HT-29 (cell line): Measurements from ENCODE around the gene WTAP. TPM values are rescaled to one million over a fixed set of nuclear protein-coding genes. Genes with fewer than 3 reads are reported as not detected.
"Not testable (repeated sequence)": the region's sequence is repeated elsewhere in the genome, so short reads cannot be mapped to it uniquely, and the experiment has no call there.

ENCODE experiments used
- DNase-seq: peaks from one replicate; pipeline ENCODE4 v3.0.0-alpha.2; 2015; ENCODE audit warnings: low spot score
- total RNA-seq: library from RNA; depleted of rRNA; stranded (reverse); fragments of >200 nt; shearing (Covaris generic); gene quantifications from 2 replicates; pipeline ENCODE4 v1.2.3, GENCODE V29; 2014; rRNA removed

WTAP gene
- 53.2 and 61.5 TPM in 2 replicates for total RNA-seq

DNA sequence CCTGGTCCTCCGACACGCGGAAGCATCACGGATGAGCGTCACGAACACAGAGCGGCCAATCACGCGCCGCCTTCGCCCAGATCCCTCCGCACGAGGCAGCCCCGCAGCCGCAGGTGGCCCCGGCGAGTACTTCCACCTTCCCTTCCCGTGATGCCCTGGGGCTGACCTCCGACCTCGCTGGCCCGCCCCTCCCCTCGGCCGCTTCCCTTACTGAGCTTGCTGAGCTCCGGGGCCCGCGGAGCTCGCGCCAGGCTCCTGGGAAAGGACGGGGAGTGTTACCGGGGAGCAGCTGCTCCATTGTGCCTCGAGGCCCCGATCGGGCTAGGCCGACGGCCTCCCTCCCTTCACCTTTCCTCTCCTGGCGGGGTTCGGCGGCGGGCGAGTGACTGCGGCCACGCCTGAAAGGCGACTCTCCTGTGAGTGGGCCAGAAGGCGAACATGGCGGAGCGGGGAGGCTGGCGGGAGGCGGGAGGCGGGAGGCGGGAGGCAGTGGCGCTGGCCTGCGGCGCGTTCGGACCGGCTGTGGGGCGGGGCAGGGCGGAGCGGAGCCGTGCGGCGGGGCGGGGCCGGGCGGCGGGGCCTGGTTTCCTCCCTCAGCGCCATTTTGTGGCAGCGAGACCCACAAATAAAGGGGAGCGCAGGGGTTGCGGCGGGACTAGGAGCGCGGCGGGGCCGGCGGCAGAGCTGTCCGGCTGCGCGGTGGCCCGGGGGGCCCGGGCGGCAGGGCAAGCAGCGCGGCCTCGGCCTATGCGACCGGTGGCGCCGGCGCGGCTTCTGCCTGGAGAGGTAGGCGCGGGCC is at the start of gene WTAP:
Gene WTAP, plus strand, starts transcription at position 589 of the 799 bp plus-strand sequence. CDS start 8,760 bp downstream, outside the sequence.
- DNase-seq: peak; percentile 94

DNA sequence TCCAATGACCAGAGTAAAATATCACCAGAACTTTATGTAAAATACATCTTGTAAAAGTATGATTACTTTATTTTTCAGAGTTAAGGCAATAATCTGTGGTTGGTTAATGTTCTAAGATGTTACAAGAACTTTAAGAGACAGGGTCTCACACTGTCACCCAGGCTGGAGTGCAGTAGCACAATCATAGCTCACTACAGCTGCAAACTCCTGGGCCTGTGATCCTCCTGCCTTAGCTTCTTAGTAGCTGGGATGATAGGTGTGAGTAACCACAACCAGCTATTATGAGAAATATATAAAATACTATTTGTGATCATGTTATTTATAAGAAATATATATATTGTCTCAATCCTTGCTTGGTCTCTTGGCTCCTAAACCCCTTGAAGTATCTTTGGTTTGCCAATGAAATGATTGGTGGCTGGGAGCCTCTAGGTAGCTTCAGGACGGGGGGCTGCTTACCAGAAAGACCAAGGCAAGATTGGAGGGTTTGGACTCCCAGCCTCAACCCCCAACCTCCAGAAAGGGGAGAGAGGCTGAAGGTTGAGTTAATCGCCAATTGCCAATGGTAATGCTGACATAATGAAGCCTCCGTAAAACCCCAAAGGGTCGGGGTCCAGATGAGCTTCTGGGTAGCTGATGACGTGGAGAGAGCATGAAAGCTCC is 49.7 kb upstream of the WTAP start:
- no peak for DNase-seq

DNA sequence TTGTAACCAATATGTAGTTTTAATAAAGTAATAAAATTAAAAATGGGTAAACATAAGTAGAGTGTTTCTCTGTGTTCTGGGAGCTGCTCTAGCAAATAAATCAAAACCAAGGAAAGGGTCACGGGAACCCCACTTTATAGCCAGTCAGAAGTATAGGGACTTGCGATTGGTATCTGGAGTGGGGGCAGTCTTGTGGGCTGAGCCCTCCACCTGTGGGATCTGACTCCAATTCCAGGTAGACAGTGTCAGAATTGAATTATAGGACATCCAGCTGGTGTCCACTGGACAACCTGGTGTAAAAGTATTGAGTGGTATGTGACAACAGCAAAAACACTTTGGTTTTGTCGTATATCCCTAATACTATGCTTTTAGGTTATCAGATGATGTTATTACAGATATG is 48.7 kb upstream of the WTAP start:
- no peak for DNase-seq

DNA sequence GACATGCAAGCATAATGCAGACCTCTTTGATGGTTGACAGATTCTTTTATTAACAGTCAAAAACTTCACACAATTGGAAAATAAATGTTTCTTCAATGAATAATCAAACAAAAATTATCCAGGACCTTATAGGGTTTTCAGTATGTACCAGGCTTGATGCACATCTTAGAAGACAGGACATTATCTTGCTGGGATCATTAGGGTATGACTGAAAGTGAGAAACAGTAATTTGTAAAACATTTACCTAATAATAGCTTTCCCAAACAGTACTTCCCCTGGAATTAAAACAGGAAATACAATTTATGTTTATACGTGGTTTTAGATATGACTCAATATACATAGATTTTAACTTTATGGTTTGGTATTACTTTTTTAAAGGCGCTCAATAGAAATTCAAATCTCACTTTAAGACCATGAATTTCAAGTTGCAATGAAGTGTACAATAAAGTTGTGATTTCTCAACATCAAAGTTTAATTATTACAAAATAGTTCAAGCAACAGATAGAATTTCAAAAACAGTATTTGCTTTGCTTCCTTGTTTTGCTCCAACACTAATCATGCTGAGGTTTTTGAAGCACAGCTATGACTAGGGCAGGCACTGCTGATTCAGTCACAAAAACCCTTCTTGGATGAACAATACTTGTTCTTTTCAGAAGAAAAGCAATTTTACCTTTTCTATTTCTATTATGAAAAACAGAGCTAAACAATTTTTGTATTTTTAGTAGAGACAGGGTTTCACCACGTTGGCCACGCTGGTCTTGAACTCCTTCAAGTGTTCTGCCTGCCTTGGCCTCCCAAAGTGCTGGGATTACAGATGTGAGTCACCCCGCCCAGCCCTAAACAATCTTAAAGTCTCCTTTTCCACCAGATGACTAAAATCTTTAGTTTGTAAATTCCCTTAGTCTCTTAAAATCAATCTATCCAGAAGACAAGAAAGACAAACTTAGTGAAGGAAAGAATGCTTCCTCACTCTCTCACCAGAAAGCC is 47.9 kb upstream of the WTAP start:
- DNase-seq: no peak

DNA sequence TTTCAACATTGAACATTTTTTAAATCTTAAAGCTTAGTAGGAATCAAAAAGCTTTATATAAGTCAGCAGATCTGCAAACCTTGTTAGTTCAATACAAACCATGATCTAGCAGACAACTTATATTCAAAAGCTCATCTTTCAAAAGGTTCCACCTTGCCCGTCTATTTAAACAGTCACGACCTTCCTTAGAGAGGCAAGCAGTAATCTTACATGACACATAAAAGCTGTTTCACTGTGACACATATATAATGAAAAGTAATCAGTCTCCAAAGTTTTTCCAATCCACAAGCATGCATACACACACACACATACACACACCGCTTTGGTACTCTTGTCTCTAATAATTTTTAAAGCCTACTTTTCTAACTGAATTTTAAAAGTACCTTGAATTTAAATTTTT is 47.2 kb upstream of the WTAP start:
- DNase-seq: no peak

DNA sequence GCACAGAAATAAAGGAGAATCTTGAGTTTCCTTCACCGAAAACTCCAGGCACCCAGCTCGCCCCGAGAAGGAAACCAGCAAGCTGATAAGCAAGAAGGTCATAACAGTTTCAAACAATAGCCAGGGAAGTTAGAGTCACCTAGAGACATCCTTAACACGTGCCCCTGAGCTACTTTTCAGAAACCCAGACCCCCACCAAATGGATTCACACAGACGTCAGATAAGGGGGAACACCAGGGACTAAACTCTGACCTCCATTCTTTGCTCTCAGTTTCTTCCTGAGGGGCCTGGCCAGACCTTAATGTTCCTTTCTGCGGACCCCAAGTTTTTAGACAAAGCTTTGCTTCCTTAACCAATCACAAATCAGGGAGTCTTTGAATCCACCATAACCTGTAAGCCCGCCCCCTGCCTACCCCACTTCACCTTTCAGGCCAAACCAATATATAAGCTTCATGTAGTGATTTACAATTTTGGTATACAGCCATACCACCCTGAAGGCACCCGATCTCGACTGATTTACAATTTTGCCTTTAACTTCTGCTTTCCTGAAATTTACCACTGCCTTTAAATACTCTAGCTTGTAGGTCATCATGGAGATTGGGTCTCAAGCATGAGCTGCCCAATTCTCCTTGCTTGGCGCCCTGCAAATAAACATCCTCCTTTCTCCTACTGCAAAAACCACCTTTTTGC is 46.0 kb upstream of the WTAP start:
- no peak for DNase-seq

DNA sequence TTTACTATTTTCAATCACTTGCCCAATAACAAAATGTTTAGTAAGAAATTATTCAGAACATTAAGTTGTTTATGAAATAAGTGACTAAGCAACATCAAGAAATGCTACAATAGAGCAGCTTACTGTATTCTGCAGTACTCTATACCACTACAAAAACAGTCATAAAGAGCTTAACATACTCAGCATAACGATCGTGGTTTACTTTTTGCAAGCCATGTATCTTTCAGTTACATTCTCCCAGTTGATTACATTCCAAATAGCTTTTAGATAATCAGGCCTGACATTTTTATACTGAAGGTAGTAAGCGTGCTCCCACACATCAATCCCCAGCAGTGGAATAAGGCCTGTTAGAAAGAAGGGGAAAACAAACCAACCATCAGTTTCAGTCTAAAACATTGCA is 45.0 kb upstream of the WTAP start:
- no peak for DNase-seq

DNA sequence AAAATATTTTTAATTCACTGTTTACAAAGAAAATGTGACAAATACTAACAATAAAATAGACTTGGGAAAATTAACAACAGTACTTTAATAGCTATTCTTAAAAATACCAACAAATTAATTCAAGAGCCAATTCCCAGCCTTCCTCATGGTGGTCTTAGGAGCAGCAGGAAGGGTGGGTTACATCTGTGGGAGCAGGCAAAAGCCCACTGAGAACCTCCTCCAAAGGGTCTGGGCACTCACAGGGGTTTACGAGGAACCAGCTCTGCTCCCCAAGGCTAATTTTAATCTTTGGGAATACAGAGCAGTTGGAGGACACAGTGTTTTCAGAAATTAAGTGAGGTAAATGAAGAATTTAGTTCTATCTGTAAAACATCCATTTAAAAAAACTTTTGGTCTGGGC is 44.5 kb upstream of the WTAP start:
- DNase-seq: no peak

DNA sequence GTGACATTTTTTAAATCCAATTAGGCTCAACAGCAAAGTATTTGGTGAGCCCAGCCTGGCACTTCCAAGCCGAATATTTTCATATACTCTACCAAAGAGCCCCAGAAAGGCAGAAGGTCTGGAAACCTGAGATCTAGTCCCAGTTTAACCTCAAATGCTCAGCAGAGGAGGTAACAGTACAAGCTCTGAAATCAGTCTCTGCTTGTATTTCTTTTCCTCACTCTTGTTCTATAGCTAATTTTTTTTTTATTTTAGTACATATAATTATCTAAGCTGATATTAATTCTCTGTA is 43.3 kb upstream of the WTAP start:
- no peak for DNase-seq

DNA sequence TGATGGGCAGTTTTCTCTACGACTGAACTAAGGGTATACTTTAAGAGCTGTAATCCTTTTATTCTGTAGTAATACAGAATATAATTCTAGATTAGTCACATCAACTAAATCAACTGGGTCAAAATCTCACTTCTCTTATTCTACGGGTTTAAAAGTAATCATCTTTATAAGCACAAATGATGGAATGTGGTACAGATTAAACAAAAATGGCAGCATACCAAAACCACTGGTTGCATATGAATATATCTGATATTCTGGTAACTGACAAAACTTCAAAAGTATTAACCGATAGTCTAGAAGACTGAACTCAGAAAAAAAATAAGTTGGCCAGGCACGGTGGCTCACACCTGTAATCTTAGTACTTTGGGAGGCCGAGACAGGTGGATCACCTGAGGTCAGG is 41.3 kb upstream of the WTAP start:
- no peak for DNase-seq

DNA sequence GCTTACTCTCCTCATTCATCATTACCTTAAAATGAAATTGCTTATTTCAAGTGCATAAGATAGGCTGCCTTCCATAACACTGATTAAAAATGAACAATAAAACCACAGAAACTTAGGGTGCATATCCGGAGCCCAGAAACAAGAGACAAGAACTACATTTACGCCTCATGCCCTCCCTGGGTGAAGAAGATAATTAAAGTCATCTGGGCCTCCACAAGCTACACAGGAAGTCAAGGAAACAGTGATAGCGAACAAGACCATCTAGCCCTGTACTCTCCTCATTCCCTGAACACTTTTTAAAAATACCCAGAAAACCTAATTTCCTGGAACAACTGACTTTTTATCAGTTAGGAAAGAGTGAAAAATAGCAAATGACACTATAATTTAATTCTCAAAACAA is 40.6 kb upstream of the WTAP start:
- DNase-seq: no peak

DNA sequence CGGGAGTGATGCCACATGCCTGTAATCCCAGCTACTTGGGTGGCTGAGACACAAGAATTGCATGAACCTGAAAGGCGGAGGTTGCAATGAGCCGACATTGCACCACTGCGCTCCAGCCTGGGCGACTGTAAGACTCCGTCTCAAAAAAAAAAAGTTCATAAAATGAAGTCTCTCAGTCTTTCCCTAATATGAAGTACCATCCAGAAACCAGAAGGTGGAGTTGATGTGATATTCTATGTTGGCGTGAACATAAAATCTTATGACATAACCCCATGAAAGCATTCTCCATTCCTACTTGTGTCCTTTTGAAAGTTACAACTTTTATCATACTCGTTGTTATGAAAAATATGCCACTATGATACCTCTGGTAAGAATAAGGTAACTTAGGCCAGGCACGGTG is 40.0 kb upstream of the WTAP start:
- DNase-seq: no peak

DNA sequence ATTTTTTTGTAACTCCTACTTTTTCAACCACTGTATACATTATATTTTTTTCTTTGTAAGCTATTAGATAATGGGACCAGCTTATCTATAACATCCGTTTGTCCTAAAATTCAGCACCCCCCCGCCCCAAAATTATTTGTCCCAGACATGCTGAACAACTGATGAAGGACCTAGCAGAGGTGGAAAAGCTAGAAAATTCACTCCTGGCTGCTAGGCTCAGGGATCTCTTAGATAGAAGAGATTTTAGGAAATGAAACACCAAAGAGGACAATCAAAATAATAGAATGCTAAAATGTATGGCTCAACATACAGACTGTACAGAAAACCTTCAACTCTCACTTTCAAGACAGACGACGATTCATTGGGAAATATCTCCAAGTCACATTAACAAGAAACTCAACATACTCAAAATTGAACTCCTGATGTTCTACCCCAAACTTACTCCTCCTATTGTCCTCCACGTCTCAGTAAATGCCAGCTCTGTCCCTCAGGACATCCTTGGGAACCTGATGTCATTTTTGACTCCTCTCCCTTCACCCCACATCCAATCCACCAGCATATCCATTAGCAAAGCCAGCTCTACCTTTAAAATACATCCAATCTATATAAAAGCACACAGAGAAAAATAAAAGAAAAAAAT is 38.9 kb upstream of the WTAP start:
- no peak for DNase-seq

DNA sequence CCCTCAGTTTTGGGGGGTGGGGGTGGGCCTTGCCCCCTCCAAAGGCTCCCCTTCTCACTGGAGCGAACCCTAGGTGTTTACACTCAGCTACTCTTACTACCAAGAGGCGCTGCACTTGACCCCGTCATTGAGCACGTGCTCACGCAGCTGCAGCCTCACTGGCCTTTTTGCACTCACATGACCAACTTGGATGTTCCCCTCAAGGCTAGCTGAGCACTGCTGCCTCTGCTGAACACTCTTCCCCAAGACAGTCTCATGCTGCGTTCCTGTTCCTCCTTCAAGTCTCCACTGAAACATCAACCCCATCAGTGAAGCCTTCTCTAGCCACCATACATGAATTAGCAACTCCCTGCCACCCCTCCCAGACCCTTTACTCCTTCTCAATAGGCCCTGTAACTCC is 38.3 kb upstream of the WTAP start:
- DNase-seq: no peak

DNA sequence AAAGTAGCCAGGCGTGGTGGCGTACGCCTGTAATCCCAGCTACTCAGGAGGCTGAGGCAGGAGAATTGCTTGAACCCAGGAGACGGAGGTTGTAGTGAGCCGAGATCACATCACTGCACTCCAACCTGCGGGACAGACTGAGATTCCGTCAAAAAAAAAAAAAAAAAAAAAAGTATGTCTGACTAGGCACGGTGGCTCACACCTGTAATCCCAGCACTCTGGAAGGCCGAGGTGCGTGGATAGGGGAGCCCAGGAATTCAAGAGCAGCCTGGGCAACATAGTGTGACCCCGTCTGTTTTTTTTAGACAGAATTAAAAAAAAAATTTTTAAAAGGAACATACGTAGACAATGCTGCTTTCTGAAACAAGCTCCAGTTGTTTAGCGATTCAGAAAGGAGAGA is 37.2 kb upstream of the WTAP start:
- not testable (repeated sequence) for DNase-seq

DNA sequence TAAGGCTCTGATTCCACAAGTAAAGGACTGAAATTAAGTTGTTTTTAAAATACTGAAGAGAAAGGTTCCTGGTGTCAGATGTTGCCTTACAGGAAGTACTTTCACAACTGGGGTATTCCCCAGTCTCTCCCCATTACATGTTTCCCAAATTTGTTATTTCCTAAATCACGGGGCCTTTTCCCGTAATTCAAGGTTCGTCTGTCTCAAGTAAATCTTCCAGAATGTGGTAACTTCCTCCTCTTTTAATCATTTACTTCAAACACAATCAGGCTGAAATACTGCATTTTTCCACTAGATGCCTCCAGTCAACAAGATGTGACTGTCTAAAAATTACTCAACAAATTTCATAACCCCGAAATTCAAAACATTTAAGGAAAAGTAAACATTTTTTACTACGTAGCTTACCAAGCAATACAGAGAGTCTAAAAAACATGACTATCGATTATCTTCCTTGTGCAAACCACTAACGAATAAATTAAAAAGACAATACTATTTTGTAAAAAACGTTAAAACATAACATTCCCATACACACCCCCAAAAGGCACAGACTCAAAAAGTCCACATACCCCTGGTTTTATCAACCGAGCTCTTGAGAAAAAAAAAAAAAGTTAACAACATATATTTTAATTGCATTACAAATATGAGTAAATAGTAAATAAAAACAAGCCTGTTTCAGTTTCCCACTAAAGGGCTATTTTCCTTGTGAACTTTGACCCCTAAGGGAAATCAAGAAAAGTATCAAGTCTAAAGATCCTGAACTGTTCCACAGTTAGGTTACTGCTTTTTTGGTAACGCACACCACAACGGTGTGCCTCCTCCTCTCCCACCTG is 36.0 kb upstream of the WTAP start:
- DNase-seq: peak; percentile 77

DNA sequence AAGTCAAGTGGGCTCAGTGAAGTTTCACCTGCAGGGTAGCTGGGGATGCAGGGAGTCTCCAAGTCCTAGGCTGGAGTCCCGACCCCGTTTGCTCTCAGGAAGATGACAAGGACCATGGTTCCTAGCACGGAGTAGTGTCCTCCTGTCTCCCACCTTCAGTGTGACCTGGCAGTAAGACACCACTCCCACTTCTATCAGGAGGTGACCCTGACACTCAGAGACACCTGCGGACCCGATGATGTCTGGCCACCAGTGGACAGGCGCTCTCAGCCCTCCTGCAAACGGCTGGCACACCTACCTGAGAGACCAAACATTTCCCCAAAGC is 35.4 kb upstream of the WTAP start:
- DNase-seq: peak; percentile 39

DNA sequence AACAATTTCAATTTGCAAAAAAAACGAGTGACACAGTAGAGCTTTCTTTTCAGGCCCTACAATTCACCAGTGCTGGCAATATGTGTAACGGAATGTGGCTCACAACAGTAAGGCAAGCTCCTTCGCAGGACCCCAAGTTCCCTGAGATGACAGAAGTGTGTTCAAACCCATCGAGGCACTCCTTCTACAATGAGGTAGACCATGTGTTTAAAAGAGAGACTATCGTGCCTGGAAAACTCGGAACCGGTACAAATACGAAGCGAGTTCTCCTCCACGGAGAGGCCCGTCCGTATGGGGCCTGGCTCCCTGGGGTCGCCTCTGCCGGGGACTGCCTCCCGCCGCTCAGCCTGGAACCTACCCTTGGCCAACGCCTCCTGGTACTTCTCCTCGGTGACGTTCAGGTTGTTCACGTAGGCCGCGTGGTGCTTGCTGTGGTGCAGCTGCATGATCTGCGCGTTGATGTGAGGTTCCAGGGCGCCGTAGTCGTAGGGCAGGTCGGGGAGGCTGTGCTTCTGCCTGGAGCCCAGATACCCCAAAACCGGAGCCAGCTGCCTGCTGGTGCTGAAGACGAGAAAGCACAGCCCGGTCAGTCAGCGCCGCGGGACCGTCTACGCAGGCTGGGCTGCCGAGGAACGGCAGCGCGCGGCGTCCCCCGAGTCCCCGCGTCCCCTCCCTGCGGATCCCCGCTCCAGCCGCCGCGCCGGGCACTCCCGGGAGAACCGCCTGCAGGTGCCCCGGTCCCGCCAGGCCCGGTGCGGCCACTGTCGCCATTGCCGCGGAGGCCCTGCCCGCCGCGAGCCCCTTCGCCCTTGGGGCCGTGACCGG is 34.8 kb upstream of the WTAP start:
- DNase-seq: peak; percentile 55

DNA sequence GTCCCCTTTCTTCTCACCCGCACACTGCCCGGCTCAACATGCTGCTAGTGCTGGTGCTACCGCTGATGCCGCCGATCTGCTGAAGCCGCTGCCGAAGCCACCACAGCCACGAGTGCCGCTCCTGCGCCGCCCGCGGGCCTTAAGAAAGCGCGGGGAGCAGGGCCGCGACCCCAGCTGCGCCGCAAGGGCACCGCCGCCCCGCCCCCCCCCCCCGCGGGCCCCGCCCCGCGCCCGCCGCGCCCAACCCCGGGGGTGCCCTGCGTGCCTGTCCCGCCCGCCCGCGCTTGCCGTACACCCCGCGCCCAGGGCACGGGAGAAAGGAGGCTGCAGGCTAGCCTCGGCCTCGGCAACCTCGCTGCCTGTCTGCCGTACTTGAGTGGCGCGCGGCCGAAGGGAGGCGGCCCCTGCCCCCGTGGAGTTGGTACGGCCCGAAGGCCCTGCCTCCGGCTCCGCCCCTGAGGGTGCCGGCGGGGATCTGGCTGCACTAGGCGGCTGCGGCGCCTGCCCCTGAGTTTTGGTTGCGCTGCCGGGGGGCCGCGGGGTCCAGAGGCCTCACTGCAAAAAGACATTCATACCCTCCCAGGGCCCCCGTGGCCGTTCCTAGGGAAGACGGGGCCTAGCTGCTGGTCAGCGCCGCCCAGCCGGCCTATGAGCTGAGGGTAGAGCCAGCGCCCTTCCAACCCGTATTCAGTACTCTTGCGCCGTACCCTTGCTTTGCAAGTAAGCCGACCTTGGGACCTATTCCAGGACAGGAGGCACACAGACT is 34.0 kb upstream of the WTAP start, which contains the start of gene SOD2:
Gene SOD2, minus strand, starts transcription at position 114 of the 766 bp plus-strand sequence. Its CDS starts 74 bp downstream, at position 40.
- DNase-seq: peak; percentile 86
